Inflammatory macrophage (primary cell): ENCODE results near the gene OSBPL2.

Experiments used
- DNase-seq, 2 donors: peaks; one replicate each; pipeline ENCODE4 v3.0.0-alpha.2; 2020 to 2022

Gene OSBPL2

GRCh38 chr20:62303340-62304226, 65.3 kb downstream of the OSBPL2 start:
- peak; percentile 2 to 43 for DNase-seq

GRCh38 chr20:62304331-62305148, 66.2 kb downstream of the OSBPL2 start:
- no peak for DNase-seq

- no peak for DNase-seq
Measured at GRCh38 chr20:62305149-62305764, 66.9 kb downstream of the OSBPL2 start.

GRCh38 chr20:62305765-62306413, 67.6 kb downstream of the OSBPL2 start:
- no peak for DNase-seq

DNA sequence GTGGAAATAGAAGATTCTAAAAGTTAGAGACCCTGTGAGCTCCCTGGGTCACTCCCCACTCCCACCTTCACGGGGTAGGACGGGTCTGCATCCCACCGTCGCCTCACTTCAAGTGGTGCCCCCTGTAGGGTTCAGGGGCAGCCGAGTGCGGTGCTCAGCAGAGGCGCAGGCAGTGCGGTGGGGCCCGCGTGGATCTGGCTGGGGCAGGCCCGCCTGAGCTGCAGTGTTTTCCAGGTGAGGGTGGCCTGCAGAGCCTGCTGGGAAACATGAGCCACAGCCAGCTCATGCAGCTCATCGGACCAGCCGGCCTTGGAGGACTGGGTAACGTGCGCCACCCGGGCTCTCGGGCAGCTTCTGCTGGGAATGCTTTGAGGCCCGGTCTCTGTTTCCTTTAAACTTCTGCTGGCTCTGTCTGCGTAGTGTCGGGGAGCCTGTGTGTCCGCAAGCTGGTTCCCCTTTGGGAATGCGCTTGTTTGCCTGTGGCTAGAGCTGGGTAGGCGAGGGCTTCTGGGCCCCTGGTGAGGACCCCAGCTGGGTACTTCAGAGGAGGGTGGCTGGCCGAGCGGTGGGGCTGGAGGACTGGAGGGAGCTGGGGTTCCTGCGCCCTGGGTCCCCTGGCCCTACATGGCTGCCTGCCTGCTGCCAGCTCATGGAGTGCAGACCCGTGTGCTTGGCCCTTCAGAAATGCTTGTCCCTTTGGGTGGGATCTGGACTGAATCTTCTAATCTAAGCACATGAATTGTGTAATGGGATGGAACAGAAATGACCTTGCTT, 68.3 kb downstream of the OSBPL2 start:
- no peak for DNase-seq

DNA sequence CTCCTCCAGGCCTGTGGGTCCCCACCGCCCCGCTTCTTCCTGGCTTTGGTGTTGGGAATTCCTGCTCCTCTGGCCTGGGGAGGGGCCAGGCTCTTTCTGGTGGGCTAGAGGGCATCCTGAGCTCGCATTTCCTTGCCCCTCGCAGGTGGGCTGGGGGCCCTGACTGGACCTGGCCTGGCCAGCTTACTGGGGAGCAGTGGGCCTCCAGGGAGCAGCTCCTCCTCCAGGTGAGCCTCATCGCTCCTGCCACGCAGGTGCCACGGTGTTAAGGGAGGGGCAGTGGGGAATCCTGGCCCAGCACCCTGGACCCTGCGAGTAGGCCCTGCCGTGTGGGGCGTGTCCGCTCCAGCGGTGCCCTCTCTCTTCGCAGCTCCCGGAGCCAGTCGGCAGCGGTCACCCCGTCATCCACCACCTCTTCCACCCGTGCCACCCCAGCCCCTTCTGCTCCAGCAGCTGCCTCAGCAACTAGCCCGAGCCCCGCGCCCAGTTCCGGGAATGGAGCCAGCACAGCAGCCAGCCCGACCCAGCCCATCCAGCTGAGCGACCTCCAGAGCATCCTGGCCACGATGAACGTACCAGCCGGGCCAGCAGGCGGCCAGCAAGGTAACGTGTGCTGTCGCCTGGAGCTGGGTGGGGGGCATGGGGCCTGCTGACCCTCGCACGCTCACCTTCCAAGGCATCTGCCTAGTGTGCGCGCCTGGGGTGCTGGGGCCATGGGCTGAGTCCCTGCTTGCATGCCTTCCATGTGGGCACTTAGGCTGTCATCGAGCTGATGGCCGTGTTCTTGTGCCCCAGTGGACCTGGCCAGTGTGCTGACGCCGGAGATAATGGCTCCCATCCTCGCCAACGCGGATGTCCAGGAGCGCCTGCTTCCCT, 69.1 kb downstream of the OSBPL2 start:
- no peak for DNase-seq

DNA sequence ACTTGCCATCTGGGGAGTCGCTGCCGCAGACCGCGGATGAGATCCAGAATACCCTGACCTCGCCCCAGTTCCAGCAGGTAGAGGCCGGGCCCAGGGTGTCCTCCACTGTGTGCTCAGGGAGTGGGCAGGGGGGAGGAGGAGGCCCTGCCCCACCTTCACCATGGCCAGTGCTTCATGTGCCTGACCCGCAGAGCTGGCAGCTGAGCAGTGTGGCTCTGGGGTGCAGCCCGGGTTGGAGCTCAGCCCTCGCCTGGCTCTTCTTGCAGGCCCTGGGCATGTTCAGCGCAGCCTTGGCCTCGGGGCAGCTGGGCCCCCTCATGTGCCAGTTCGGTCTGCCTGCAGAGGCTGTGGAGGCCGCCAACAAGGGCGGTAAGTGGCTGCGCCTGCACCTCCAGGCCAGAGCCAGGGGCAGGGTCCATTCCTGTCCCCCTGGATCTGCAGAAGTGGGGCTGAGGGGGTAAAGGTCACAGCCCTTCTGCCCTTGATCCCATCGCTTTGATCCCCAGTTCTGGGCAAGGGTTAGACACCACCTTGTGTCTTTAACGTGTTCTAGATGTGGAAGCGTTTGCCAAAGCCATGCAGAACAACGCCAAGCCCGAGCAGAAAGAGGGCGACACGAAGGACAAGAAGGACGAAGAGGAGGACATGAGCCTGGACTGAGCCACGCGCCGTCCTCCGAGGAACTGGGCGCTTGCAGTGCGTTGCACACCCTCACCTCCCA, 69.9 kb downstream of the OSBPL2 start:
- DNase-seq, result no peak

GRCh38 chr20:62309198-62309944, 71.0 kb downstream of the OSBPL2 start:
- DNase-seq, result no peak

DNA sequence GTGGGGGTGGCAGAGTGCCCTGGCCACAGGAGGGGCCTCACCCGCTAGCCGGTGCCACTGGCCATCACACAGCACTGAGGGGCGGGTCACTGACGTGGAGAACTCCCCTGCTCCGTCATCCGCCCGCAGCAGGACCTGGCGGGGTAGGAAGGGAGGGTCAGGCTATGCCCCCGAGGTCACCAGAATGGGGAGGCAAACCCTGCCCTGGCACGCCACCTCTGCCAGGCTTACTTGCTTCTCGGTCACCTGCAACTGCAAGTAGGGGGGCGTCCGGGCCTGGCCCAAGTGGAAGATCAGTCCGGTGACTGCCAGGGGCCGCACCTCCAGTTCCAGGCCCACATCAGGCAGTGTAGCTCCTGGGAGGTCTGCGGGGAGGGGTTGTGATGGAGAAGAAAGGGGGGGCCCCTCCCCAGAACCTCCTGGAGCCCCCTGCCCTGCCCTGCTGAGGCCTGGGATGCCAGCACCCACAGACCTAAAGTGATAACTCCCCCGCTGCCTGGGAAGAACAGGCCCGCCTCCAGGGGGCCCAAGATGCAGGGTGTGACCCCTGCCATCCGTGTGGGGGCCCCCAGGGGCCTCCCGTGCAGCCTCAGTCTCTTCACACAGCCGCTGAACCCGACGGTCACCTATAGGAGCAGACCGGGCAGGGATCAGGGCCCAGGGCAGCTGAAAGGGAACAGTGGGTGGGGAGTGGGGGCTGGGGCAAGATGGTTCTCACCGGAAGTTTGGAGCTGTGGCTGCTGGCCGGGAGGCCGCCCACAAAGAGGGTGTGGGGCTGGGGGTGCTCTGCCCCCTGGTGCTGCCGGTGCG, 71.8 kb downstream of the OSBPL2 start:
- no peak for DNase-seq

- no peak for DNase-seq
Measured at GRCh38 chr20:62310757-62311121, 72.4 kb downstream of the OSBPL2 start.

- no peak for DNase-seq
Measured at GRCh38 chr20:62311150-62311549, 72.8 kb downstream of the OSBPL2 start.

DNA sequence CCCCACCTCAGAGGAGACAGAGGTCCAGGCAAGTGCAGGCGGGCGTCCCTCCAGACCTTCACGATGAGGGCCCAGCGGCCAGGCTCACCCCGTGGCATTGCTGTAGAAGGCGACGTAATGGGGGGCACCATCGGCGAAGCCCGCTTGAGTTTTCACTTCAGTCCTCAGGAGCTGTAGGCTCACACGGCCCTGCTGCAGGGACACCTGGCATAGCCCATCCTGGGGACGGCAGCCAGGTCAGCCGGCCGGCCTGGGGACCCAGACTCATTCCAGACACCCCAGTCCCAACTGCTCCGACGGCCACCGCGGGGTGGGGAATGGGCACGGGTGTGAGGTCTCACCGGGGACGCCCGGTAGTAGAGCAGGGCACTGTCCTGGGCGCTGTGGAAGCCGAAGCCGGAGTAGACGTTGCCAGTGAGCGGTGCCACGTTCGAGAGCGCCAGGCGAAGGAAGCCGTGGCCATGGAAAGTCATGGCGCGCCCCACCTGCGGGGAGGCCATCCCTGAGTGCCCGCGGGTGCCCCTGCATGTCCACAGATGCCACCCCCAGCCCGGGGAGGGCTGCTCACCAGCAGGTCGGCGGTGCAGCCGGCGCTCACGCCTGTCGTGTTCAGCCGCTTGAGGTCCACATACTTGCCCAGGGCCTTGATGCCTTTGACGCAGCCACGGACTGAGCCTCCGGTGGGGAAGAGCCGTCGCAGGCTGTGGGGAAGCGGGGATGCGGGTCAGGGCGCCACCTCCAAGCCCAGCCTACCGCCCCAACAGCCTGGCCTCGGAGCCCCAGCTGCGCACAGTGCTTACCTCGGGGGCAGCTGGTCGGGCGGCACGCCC, 73.7 kb downstream of the OSBPL2 start:
- no peak for DNase-seq

GRCh38 chr20:62312662-62312977, 74.3 kb downstream of the OSBPL2 start:
- no peak for DNase-seq

- DNase-seq, result no peak
Measured at GRCh38 chr20:62313021-62313420, 74.7 kb downstream of the OSBPL2 start.

GRCh38 chr20:62313460-62314338, 75.4 kb downstream of the OSBPL2 start:
- DNase-seq, result no peak

GRCh38 chr20:62314339-62314638, 76.0 kb downstream of the OSBPL2 start:
- DNase-seq, result no peak

DNA sequence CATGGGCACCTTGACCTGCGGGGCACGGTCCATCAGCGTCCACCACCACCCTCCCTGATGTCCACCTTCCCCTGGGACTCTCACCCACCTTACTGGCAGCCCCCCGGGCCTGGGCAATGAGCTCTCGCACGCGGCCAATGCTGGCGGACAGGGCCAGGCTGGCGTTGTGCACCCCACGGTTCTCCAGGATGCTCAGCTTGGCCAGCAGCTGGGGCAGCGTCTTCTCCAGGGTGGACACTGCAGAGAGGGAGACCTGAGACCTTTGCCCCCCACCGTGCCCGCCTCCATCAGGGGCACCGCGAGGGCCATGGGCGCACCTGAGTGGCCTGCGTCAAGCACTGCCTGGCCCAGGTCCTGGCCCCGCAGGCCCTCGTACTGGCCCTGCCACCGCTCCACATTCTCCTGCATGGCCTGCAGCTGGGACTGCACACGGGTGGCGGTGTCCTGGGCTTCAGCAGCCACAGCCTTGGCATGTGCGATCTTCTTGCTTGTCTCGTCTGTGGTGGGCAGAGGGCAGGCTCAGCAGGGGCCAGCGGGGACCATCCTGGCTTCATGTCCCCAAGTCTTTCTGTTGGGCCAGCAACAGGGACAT, 76.5 kb downstream of the OSBPL2 start:
- no peak for DNase-seq
